ENCODE results near the gene MRPL34.

GRCh38 chr19:17331045-17331558 is 25.4 kb downstream of the MRPL34 start:
- TF ChIP-seq, protein P1, sequence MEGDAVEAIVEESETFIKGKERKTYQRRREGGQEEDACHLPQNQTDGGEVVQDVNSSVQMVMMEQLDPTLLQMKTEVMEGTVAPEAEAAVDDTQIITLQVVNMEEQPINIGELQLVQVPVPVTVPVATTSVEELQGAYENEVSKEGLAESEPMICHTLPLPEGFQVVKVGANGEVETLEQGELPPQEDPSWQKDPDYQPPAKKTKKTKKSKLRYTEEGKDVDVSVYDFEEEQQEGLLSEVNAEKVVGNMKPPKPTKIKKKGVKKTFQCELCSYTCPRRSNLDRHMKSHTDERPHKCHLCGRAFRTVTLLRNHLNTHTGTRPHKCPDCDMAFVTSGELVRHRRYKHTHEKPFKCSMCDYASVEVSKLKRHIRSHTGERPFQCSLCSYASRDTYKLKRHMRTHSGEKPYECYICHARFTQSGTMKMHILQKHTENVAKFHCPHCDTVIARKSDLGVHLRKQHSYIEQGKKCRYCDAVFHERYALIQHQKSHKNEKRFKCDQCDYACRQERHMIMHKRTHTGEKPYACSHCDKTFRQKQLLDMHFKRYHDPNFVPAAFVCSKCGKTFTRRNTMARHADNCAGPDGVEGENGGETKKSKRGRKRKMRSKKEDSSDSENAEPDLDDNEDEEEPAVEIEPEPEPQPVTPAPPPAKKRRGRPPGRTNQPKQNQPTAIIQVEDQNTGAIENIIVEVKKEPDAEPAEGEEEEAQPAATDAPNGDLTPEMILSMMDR (IDR thresholded peaks at IDR 0.05 in 8 of 11, conservative IDR thresholded peaks at IDR 0.05 in 3 of 11): no peak
- TF ChIP-seq POLR2A (IDR thresholded peaks at IDR 0.05): no peak
- TF ChIP-seq POLR2AphosphoS5 (IDR thresholded peaks at IDR 0.05): no peak
